HUES6 (cell line): ENCODE data around the gene MSL1.

Experiments used
- H3K27ac ChIP-seq: 2 replicates; pipeline ENCODE4 v1.7.0; 2013; ENCODE audit warnings: low read depth, mild to moderate bottlenecking, low read length, inconsistent platforms
- H3K27me3 ChIP-seq: 2 replicates; pipeline ENCODE4 v1.6.1; 2013; ENCODE audit warnings: low read length; ENCODE audit not compliant: control insufficient read depth, insufficient read depth
- H3K36me3 ChIP-seq: 2 replicates; pipeline ENCODE4 v1.6.1; 2013; ENCODE audit warnings: low read length; ENCODE audit not compliant: control insufficient read depth, insufficient read depth
- H3K4me1 ChIP-seq: 2 replicates; pipeline ENCODE4 v1.6.1; 2013; ENCODE audit warnings: low read length; ENCODE audit not compliant: control insufficient read depth, insufficient read depth
- H3K4me3 ChIP-seq: 2 replicates; pipeline ENCODE4 v1.5.1; 2013; ENCODE audit warnings: low read depth, low read length
- H3K9ac ChIP-seq: one replicate; pipeline ENCODE4 v1.6.1; 2013; ENCODE audit warnings: mild to moderate bottlenecking, low read length
- H3K9me3 ChIP-seq: 2 replicates; pipeline ENCODE4 v1.6.1; 2013; ENCODE audit warnings: low read depth, low read length; ENCODE audit not compliant: control insufficient read depth, insufficient read depth

The MSL1 gene

DNA sequence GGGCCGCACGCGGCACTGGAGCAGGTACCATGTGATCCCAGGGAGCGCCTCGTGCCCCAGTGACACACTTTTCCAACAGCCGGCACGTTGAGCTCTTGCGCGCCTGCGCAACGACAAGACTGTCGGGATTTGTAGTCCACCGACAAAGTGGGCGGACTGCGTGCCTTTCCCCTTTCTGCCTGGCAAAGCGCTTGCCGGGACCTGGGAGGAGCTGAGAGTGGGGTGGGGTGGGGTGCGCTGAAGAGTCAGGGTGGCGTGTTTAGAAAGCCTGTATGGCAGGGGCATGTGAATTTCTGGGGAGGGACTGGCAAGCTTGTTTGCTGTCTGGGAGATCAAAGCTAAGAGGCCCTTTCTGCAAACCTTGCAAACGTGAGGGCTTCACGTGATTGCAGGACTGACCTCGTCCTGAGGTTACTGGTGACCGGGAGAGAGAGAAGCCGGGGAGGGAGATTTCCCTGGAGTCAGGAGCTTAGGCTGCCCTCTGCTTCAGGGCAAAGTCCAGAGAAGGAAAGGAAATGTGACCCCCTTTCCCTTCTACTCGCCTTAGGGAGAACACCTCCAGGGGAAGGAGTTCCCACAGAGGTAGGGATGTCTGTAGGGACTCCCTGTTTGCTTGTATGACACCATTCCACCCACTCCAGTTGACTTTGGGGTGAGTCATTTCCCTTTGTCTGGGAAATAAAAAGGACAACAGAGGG is 21.0 kb upstream of the MSL1 start:
- H3K4me3 ChIP-seq: peak overlapping the region; percentile 67
- no peaks in the 10 kb centered on the region for H3K9me3 ChIP-seq
- peaks cover 16% of the 10 kb centered on the region for H3K36me3 ChIP-seq
- H3K27ac ChIP-seq: no peak overlapping the region
- peaks cover 17% of the 10 kb centered on the region for H3K27me3 ChIP-seq
- H3K4me1 ChIP-seq: peaks cover 49% of the 10 kb centered on the region
- H3K9ac ChIP-seq: peak overlapping the region; percentile 48

DNA sequence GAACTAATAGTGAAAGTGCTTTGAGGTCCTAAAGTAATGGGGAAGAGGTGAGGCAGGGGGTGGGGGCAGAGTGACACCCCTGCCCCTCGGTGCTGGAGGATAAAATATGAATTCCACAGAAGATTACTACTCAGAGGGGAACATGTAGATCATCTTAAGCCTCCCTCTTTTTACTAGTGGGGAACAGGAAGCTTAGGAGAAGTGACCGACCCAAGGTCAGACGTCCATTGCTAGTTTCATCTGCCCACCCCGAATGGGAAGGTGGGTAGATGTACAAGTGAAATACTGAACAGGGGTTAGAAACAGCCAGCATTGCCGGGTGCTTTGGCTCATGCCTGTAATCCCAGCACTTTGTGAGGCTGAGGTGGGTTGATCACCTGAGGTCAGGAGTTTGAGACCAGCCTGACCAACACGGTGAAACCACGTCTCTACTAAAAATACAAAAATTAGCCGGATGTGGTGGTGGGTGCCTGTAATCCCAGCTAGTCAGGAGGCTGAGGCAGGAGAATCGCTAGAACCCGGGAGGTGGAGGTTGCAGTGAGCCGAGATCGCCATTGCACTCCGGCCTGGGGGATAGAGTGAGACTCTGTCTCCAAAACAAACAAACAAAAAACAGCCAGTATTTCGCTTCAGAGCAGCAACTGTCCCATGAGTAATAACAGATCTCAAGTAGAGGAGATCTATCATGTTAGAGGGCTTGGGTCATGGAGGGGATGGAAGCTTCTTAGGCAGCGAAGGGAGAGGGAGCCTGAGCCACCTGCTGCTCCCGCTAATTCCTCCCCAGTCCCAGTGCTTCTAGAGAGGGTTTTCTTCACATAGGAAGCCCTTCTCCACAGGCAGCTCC is 20.2 kb upstream of the MSL1 start:
- Histone ChIP-seq H3K27me3 (peaks cover 25% of the 10 kb centered on the region), H3K36me3 (peaks cover 9% of the 10 kb centered on the region), H3K27ac (no peak overlapping the region), H3K9me3 (no peaks in the 10 kb centered on the region), H3K4me1 (peaks cover 53% of the 10 kb centered on the region), H3K9ac (no peak overlapping the region), H3K4me3 (peak overlapping the region; percentile 67; the same call in 1 of the 2 replicates)

DNA sequence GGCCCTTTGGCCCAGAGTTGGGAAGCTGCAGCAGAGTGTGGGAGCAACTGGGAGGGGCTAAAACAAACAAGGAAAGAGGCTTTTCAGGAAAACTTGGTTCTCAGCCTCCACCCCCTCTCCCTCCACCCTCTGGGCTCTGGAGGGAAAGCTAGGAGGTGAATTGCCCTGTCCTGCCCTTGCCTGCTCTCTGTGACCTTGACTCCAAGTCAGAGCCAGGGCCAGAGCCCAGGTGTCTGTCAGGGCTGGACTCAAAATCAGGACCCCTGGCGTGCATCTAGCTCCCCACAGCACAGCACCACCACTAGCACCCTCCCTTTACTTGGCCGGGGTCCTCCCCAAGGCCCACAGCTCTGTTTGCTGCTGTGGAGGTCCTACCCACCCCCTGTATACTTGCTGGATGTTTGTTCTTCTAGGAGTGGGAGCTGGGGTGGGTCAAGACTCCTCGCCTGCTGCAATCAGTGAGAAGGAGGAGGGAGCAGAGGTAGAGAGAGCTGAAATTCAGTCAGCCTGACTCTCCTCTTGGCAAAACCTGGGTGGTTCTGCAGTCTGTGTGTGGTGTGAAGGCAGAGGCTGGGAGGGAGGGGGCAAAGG is 18.6 kb upstream of the MSL1 start:
- Histone ChIP-seq H3K27ac (no peak overlapping the region), H3K9me3 (no peaks in the 10 kb centered on the region), H3K36me3 (no peaks in the 10 kb centered on the region), H3K27me3 (peaks cover 41% of the 10 kb centered on the region), H3K4me3 (no peak overlapping the region), H3K4me1 (peaks cover 65% of the 10 kb centered on the region), H3K9ac (no peak overlapping the region)

DNA sequence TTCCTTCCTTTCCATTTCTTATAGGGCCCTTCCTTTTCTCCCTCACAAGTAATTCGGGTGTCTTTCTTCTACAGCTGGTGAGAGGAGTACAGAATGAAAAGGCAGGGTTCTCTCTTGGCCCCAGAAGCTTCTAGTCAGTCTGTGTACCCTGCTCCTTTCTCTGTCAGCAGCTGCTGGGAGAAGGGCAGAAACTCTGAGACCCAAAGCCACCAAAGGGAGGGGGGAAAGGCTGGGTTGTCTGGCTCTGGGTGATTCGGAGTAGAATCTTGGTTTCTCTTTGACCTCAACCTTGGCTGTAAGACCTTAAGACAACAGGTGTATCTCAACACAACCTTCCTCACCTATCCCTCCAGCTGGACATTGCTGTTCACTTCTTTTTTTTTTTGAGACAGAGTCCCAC is 18.1 kb upstream of the MSL1 start:
- Histone ChIP-seq H3K4me1 (peaks cover 63% of the 10 kb centered on the region), H3K9ac (no peak overlapping the region), H3K4me3 (no peak overlapping the region), H3K36me3 (no peaks in the 10 kb centered on the region), H3K27me3 (peaks cover 41% of the 10 kb centered on the region), H3K9me3 (no peaks in the 10 kb centered on the region), H3K27ac (no peak overlapping the region)

DNA sequence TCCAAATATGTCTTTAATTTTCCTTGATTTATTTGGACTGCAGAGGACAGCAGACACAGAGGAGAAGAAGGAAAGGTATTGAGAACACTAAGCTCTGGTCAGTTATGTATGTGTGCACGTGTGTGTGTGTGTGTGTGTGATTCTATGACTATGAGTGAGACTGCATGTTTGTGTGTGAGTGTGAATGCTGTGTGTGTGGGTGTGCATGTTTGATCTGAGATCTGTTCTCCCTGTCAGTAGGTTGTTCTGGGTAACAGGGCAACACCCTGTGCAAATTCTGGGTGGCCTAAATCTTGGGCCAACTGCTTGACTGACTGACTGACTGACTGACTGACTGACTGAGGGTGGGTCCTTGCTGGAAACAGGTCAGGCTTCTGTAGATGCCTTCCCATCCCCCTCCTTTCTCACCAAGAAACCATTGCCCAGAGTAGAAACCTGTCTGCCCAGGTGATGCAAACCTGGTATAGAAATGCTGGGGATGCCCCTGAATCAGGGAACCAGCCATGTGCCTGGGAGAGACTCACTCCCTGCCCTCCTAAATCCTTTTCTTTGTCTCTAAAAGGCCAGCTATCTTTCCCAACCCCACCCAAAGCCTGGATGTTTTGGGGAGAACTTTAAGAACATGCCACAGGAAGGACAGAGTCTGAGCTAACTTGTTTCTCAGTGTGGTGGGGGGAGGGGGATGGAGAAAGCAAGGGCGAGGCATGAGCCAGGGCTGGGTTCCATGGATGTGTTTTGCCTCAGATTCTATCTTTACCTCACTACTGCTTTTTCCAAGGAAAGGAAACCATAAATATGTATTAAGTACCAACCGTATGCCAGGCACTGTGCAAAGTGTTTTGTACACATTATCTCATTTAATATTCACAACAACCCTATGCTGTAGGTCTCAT is 16.9 kb upstream of the MSL1 start:
- no peak overlapping the region for H3K9ac ChIP-seq

DNA sequence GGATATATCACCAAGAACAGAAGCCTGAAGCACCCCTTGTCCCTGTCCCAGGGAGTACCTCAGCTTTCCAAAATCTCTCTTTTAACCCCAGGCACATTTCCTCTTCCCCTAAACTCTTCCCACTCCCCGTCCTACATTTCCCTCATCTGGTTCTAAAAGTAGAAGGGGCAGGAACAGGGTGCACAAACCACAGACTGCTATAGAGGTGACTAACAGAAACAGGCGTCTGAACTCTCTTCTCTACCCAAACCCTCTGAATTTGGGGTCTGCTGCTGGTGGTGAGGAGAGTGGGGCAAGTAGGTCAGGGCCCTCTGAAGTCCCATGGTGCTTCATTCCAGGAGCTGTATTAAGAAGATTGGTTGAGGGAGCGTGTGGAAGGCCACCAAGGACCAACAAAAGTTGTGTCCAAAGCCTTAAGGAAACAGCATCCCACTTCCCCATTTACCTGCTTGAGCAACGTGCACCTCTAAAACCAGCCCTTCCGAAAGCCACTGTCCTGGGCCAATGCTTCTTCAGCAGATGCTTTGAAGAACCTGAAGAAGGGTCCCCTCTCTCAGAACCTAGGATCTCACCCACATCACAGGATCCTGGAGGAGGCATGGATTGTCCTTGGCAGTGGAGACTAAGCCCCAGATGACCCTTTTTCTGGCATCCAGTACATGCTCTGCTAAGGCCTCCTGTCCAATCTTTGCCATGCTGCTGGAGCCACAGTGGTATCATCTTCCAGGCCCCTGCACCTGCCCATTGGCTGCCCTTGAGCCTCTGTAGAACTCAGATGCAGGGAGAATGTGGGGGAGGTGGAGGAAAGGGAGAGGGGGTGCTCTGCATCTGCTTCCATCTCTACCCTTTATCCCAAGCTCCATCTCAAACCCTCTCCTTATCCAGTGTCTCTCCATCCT is 15.7 kb upstream of the MSL1 start:
- no peak overlapping the region for H3K27ac ChIP-seq
- H3K4me1 ChIP-seq: peaks cover 67% of the 10 kb centered on the region
- H3K9ac ChIP-seq: no peak overlapping the region
- H3K27me3 ChIP-seq: peaks cover 29% of the 10 kb centered on the region
- H3K36me3 ChIP-seq: no peaks in the 10 kb centered on the region
- H3K9me3 ChIP-seq: no peaks in the 10 kb centered on the region
- H3K4me3 ChIP-seq: no peak overlapping the region

More for the DNA sequence above, 16.9 kb upstream of the MSL1 start:
- no peak overlapping the region for H3K27ac ChIP-seq
- H3K27me3 ChIP-seq: peaks cover 34% of the 10 kb centered on the region
- H3K36me3 ChIP-seq: no peaks in the 10 kb centered on the region
- peaks cover 61% of the 10 kb centered on the region for H3K4me1 ChIP-seq
- no peak overlapping the region for H3K4me3 ChIP-seq
- no peaks in the 10 kb centered on the region for H3K9me3 ChIP-seq

DNA sequence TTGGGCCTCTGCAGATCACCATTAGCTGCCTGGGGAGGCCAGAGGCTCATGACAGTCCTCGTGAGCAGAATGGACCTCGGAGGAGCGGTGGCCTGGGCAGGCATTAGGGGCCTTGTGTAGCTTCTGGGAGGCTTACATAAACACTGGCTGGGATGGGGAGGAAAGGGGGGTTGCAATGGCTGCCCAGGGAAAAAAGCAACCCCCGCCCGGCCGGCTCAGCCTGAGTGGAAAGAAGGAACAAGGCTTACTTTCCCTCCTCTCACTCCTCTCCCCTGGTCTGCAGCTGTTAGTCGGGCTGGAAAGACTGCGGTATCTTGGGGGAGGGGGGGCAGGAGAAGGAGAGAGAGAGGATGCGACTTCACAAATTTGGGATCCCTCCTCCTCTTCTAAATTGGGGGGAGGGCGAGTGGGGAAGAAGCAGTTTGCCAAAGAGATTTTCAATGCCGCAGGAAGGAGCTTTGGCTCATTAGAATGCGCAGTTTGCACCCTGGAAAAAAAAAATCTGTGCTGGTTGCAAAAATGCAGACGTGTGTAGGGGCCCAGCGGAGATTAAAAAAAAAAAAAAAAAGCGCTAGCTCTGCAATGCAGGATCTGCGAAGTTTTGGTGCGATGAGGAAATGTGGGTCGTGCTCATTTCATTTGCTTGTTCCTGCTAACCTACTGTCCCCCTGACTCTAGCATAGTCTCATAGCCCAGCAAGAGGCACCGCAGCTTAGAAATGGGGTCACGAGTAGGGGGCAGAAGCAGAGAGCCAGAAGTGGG is 14.8 kb upstream of the MSL1 start:
- H3K9ac ChIP-seq: no peak overlapping the region

DNA sequence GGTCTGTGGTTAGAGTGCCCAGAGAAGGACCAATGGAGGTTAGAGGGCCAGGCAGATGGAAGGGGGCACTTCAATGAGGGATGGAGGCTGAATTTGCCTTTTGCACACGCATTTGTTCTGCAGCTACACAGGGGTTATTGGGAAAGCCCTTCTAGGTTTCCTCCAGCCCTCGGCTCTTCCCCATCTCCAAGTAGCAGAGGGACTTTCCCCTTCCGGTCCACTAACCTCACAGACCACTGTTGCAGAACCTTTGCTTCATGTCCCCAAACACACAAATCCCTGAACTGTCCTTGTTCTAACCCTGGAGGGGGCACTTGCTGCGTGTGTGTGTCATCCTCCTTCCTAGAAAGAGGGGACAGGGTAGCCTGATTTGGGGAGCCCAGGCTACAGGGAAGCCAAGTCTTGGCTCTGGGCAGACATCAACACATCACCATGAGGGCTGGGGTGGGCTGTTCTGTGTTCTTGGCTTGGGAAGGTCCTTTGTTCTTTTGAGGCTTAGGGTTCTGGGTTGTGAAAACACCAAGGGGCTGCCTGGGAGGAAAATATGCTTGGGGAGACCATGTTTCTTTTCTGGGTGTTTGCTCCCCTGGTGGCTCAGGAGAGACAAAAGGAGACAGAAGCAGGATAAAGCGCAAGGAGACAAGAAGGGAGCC is 14.1 kb upstream of the MSL1 start:
- Histone ChIP-seq H3K4me3 (0 out of 2 replicates have a peak overlapping the region, but pooled peaks have one; percentile 12), H3K27ac (no peak overlapping the region), H3K27me3 (peaks cover 29% of the 10 kb centered on the region), H3K36me3 (no peaks in the 10 kb centered on the region), H3K4me1 (peaks cover 77% of the 10 kb centered on the region), H3K9me3 (no peaks in the 10 kb centered on the region), H3K9ac (no peak overlapping the region)

More for the DNA sequence above, 14.8 kb upstream of the MSL1 start:
- H3K27me3 ChIP-seq: peaks cover 29% of the 10 kb centered on the region
- H3K27ac ChIP-seq: no peak overlapping the region
- H3K9me3 ChIP-seq: no peaks in the 10 kb centered on the region
- H3K4me3 ChIP-seq: no peak overlapping the region
- peaks cover 70% of the 10 kb centered on the region for H3K4me1 ChIP-seq
- H3K36me3 ChIP-seq: no peaks in the 10 kb centered on the region
